Stimulated activated CD8-positive, alpha-beta memory T cell treated with anti-CD3 and anti-CD28 coated beads, Interleukin-4, amount 100 ng/mL, for 24 hours (primary cell): ENCODE data around the gene LMF1.

Experiments
- DNase-seq: peaks from one replicate; pipeline ENCODE4 v3.0.0-alpha.2; 2020; ENCODE audit warnings: low read depth

LMF1 gene

DNA sequence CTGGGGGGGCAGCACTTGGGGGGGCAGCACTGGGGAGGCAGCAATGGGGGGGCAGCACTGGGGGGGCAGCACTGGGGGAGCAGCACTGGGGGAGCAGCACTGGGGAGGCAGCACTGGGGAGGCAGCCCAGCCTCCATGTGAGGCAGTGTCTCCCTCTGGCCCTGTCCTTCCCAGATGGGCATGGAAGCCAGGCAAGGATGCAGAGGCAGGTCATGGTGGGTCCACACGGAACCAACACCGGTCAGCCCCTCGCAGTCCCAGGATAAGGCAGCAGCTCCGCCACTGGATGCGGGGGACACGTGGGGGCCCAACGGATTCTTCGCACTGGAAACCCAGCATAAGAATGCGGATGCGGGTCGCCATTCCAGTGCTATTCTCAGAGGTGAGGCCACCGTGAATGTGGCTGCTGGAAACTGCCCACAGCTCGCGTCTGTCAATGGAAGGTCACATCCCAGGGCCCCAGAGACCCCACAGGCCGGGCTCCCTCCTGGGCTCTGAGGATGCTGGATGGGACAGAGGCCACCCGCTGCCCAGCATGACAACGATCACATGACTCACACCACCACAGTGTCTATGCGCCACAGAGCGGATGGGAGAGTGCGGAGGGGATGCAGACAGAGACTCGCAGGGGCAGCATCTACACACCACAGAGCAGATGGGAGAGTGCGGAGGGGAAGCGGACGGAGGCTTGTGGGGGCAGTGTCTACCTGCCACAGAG is 59.0 kb downstream of the LMF1 start:
- DNase-seq: no peak

DNA sequence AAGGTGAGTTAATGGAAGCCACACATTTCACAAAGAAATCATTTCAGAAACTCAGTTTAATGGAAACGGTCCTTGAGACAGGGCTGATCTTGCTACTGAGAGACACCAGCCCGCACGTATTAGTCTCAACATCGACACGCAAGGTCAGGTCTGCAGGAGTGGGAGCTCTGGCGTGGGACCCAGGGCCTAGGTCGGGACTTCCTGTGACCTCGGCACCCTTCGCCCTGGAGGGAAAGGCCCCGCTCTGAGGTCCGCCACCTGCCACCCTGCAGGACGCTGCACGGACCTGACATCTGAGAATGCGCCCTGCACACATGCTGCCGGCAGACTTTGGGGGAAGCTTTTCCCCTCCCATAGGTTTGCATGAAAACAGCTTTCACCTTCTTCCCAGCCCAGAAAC is 59.7 kb downstream of the LMF1 start:
- no peak for DNase-seq

DNA sequence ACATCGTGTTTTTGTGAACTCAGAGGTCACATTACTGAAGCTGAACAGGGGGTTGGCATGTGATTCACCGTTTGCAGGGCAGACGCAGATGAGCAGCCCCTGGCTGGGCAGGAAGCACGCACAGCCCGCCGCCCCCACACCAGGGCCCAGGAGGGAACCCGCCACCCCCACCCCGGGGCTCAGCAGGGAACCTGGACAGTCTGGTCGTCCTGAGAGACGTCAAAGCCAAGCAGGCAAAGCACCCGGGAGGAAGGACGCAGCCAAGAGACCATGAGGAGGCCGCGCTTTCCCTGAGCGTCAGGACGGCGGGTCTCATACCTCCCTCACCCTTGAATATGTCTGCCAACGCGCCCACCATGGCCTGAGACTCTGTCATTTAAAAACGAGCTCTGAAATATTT is 60.6 kb downstream of the LMF1 start:
- DNase-seq: no peak

DNA sequence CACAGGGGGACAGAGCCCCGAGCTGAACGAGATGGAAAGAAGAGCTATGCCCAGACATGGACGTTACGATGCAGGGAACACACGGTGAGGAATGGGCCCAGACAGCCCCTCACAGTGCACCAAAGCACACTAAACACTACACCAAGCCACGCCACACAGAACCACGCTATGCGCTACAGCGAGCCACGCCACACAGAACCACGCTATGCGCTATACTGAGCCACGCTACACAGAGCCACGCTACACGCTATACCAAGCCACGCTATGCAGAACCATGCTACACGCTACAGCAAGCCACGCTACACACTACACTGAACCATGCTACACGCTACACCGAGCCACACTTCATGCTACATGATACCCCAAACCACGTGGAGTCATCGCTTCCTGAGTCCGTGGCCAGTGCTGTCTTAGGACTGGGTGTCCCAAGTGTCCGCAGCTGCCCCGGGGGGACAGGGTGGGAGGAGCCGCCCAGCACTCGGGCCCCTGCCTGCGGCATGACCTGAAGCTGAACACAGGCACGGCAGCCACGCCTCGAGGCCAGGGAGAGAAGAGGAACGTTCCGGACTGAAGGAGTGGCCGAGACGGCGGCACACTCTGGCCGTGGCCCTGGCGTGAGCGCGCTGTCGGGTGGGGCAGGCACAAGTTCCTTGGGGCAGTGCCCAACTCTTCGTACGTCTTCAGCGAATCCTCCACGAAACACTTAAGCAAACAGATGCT is 61.3 kb downstream of the LMF1 start:
- DNase-seq: no peak

DNA sequence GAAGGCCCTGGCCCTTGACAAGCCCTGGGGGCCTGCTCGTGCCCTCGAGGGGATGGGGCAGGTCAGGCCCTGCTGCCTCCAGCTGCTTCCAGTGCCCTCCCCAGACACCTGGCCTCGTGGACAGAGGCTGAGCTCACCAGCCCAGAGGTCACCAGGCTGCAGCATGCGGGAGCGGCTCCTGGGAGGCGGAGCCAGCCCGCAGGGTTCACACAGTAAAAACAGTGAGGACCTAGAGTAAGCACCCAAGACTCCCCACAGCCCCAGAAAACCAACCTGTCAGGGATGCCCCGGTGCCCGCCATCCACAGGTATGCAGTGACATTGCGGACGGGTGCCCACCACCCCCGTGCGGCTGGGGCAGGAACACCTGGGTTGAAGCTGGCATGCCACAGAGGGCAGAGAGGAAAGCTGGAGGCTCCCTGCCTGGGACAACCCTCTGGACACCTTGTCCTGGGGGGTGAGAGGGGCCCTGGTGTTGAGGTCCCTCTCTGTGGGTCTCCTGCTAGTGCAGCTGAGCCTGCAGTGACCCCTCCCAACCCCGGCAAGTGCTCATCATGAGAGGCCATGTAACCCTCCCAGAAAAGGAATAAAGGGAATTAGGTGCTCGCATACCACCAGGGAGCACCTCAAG is 62.1 kb downstream of the LMF1 start:
- DNase-seq: no peak

DNA sequence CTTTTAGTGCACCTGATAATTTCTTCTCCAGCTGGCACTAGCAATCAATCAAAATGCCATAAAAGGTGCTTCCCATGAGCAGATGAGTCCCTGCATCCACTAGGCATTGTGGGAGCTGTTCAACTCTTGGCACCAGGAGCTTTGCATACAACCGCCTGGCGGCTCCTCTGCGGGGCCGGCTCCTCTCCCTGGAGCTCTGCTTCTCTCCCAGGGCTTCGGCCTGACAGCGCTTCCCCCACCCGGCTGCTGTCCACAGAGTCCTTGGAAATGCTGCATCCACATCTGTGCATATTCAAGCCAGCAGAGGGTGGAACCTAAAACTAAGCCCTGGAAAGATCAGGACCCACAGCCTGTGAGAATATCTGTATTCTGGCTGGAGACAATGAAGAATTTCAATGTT is 62.9 kb downstream of the LMF1 start:
- no peak for DNase-seq

DNA sequence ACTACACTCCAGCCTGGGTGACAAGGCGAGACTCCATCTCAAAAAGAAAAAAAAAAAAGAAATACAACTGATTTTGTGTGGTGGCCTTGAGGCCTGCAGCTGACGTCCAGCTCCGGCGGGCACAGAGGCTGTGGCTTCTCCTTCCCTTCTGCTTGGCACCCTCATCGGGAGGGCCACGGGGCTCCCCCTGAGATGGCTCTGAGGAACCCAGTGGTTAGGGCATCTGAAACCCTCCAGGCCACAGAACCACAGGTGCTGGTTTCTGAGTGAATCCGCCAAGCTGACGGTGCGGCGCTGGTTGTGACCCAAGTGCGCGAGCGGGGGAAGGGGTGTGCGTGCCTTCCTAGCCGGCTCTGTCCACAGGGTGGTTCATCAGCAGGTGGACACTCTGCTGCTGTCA is 63.4 kb downstream of the LMF1 start:
- no peak for DNase-seq

DNA sequence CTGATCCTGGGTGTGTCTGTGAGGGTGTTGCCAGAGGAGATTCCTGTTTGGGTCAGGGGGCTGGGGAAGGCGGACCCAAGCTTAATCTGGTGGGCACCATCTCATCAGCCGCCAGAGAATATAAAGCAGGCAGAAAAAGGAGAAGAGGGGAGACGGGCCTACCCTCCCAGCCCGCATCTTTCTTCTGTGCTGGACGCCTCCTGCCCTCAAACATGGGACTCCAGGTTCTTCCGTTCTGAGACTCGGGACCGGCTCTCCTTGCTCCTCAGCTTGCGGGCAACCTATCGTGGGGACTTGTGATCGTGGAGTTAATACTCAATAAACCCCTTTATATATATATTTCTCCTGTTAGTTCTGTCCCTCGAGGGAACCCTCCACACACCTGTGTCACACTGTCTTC is 64.5 kb downstream of the LMF1 start:
- no peak for DNase-seq

DNA sequence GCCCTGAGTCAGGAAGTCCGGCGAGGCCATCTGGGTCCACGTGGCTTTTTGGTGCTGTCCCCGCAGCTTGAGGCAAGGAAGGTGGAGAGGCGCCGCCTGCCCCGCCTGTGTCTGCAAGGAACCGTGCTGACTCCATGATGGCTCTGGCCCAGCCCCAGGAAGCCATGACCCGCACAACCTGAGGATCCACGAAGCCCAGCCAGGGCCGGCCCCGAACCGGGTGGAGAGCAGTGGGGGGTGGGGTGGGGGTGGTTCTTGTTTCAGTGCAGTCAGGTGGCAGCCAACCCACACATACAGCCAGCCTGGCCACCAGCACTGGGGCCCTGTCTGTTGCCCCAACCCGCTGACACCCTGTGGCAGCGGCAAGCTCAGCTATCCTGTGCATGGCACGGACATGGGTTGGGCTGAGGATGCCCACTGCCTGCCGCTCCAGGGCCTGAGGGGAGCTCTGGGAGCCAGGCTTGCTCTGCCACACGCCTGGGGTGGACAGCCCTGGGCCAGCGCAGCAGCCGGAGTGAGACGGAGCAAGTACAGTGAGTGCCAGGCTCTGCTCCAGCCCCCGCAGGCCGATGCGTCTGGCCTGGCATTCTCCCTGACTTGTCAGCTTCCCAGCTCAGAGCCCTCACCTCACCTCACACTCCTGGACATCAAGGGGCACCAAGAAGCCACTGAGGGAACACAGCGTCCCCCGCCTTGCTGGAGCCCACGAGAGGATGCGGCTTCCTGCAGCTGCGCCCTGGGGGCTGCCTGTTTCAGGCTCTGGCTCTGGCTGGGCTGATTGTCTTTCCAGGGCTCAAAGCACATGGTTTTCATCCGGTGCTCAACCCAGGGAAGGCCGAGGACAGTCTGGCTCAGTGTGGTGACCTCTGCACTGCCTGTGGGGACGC is 68.8 kb downstream of the LMF1 start:
- no peak for DNase-seq

DNA sequence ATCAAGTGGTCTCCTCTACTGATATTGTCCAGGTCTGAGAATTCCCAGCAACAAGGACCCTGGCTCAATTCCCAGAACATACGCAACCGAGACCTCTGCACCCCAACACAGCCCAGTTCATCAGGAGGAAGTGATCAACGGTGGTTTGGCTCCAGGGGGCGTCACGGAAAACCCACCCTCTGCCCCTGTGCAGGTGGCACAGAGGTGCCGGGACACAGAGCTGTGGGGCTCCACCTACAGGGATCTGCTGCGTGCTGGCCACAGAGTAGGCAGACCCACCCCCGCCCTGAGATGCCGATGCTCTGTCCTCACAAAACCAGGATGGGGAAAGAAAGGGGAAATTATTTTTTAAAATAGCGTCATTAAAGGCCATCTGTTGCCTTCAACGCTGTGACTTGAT is 69.6 kb downstream of the LMF1 start:
- DNase-seq: no peak

DNA sequence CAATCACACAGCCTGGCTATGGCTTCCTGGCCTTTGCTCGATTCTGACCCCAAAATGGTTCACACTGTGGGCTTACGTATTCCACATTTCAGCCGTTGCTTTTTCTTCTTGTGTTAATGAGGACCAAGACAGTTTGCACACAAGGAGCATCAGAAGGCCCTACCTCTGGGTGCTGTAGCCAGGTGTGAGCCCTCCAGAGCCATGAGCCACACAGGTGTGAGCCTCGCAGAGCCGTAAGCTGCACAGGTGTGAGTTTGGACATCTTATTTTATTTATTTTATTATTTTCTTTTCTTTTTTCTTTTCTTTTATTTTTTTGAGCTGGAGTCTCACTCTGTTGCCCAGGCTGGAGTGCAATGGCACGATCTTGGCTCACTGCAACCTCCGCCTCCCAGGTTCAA is 70.6 kb downstream of the LMF1 start:
- DNase-seq: no peak

DNA sequence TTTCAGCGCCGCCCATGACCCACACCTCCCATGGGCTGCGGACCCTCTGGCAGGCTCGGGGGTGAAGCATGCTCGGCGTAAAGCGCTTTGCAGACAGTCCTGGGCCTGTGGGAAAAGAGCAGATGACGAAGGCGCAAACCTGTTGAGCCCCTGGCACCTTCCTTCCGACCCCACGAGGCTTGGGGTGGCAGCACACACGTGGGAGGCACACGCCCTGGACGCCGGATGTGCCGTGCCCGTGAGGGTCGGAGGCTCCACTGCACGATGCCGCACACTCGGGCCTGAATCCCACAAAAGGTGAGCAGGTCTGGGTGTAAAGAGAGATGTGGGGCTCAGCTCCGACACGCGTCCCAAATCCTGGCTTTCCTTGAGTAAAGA is 71.1 kb downstream of the LMF1 start:
- no peak for DNase-seq

DNA sequence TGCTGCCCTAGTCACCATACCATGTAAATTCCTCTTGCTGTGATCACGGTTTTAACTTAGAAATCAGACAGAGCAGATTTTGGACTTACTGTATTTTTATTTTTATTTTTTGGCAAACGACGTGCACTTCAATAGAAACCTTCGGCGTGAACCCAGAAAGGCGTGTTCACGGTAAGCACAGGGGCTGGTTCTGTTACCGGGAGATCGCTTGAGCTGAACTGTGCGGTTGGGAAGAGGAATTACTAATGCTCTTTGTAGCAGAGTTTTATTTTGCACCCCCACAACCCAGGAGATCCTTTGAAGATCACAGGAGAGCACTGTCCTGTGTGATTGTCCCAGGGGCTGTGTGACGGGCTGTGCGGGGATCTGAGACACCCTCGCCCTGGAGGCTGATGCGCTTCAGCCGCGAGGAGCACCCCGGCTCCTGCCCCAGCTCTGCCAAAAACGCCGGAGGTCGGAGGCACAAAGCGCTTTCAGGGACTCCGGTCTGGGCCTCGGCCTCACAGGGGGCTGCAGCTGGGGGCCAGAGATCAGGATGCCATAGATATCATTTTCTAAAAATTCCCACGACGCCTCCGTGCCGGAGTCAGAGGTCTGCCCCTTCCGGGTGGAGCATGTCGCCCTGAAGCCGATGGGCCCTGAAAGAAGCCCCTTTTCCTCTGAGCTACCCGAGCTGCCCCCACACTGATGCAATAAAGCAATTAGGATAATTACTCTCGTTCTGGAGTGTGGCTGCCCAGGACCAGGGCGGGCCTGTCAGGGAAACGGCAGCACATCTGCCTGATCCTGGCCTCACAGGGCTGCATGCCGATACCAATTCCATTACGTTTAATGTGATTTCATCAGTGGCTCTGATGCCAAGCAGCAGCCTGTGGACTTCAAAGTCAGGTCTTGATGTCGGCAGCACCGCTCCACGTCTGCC is 71.8 kb downstream of the LMF1 start:
- no peak for DNase-seq

DNA sequence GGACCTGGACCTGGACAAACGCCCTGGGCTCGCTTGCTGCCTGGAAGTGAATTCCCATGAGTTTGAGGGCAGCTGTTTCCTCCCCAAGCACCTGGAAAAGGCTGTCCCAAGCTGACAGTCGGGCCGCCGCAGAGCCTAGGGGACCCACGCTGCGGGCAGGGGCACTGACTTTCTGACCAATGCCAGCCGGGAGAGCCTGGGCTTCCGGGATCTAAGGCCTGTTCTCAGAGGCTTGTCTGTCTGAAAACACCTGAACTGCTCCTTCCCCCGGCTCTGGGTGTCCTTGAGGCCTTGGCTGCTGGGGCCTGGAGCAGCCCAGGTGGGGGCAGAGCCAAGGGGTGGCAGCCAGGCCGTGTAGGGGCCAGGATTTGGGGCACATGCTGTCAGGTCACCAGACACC is 72.6 kb downstream of the LMF1 start:
- no peak for DNase-seq

DNA sequence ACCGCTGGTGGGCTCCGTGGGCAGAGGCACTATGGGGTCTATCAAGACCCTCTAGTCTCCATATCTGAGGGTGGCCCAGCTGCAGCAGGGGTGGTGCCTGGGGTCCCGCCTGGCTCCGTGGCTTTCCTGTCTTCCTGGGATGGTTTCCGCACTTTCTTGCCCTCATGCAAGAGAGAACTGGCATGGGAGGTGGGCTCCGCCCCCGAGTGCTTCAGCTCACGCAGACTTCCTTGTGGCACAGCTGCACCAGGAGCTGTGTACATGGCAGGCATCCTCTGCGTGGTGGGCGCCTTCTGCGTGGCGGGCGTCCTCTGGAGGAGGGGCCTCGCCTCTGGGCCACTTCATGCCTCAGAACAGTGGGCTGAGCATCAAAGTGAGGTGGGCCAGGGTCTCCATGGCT is 73.1 kb downstream of the LMF1 start:
- DNase-seq: no peak

DNA sequence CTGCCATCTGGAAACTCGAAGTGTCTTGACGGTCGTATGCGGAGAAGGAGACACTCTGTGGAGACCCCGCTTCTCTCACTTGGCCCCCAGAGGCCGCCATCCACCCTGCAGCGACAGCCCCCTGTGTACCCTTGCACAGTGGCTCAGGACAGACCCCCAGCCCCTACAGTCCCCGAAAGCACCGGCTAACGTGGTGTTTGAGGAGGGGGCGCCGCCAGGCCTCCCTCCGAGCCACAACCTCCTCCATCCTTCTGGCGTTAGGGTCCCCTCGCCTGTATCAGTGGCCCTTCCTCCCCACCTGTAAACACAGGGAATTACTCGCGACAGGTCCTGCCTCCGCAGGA is 73.6 kb downstream of the LMF1 start:
- no peak for DNase-seq

DNA sequence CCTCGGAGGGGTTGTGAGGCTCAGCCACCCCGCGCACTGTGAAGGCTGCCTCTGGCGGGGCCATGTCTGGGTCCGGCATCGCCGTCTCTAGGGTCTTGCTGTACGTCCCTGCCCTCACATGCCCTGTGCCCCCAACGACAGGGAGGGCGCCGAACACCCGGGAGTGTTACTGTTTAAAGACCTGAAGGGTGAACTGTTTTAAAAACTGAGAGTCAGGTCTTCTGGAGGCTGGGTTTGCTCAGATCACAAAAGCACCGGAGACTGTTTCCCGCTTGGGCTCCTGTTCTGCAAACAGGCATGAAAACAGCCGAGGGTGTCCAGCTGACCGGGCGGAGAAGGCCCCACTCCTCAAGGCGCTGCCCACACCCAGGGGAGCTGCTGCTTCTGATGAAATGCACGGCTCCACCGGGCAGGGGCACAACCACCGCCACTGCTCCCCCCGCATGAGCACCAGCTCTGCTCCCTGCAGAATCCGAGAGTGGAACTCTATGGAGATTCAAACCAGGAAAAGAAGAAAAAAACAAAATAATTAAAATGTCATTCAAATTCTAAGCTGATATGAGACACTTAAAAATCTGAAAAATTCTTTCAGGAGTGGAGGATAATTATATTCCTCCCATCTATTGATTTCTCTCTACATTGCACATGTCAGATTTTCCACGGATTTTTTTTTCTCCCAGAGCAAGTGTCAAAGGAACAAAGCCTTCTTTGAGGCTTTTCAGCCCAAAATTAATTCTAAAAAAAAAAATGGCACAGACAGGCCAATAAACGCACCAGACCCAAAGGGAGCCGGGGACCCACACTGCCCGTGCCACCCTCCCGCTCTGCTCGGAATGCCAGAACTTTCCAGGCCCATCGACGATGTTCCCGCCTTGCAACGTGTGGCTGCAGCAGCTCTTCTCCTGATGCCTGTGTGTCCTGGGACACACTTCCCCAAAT is 74.3 kb downstream of the LMF1 start:
- DNase-seq: no peak

DNA sequence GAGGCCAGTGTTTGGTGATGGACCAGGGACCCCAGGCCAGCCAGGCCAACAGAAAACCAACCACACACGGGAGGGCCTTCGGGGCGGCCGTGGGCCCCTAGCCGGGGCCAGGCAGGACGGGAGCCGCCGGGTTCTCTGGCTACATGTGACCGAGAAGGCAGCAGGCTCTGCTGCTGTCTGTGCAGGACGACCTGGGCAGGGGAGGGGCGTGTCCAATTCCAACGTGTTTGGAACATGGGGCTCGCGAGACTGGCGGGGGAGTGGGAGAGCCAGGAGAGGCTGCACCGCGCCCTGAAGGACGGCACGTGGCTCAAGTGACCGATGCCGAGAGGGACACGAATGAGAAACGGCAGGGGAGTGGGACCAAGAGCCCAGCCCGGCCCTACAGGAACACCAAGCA is 75.4 kb downstream of the LMF1 start:
- no peak for DNase-seq

DNA sequence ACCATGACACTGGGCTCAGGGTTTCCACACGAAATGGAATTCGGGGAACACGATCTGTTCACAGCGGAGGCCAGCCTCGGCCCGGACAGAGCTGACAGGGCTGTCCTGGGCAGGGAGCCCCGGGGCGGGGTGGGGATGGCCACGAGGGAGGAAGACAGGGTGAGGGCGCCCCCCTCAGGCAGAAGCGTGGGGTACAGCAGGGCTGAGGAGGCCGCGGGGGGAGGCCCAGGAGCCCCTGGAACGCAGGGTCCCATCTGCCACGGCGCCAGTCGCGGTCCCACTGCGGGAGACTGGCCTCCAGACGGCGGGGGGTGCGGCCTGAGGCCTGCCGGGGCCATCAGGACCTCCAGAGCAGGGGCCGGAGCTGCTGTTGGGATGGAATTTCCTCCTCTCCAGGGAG is 75.9 kb downstream of the LMF1 start:
- DNase-seq: no peak

DNA sequence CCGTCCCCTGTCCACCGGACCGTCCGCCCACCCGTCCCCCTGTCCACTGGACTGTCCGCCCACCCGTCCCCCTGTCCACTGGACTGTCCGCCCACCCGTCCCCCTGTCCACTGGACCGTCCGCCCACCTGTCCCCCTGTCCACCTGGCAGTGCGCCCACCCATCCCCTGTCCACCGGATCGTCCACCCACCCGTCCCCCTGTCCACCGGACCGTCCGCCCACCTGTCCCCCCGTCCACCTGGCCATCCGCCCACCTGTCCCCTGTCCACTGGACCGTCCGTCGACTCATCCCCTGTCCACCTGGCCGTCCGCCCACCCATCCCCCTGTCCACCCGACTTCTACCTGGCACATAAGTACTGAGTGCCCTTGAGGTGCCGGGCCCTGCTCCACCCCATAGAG is 76.6 kb downstream of the LMF1 start:
- no peak for DNase-seq

DNA sequence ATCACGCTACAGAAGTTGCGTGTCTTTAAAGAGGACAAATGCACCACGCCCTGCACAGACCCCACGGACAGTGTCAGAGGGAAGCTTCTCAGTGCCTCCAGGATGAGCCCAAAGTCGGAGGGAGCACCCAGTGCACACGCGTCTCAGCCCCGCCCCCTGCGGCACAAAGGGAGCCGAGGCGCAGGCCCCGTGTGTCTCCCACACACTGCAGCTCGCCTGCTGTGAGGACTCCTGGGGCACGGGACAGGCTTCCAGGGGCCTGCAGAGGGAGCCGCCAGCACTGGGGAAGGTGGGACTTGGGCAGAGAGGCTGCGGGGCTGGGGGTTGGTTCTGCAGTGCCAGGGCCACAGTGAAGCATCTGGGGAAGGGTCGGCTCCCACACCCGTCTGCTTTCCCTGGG is 77.4 kb downstream of the LMF1 start:
- DNase-seq: no peak
